ENCODE results near the gene TNRC6C. TPM values are rescaled to one million over a fixed set of nuclear protein-coding genes. Genes with fewer than 3 reads are reported as not detected.

Gene TNRC6C
- total RNA-seq, 3 donors from 2014 or later: 14.1 to 21.7 (median 21.6) TPM

DNA sequence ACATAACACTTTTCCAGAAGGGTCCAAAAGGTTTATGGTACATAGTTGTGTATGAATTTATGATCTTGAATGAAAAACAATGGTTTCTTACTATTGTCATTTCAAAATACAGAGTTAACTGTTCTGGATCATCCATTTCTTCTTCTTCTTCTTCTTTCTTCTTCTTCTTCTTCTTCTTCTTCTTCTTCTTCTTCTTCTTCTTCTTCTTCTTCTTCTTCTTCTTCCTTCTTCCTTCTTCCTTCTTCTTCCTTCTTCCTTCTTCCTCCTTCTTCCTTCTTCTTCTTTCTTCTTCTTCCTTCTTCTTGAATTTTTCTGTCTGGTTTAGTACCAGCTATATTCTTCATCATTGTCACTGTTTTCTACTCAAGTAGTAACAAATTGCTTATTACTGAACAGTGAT lies 47.8 kb downstream of the TNRC6C start:
- DNase-seq (ENCODE audit: low spot score in 2 of 2): no peak
- TF ChIP-seq POLR2AphosphoS5 (IDR thresholded peaks at IDR 0.05) (no peak), POLR2A (IDR thresholded peaks at IDR 0.05) (no peak)
- TF ChIP-seq, protein P1, sequence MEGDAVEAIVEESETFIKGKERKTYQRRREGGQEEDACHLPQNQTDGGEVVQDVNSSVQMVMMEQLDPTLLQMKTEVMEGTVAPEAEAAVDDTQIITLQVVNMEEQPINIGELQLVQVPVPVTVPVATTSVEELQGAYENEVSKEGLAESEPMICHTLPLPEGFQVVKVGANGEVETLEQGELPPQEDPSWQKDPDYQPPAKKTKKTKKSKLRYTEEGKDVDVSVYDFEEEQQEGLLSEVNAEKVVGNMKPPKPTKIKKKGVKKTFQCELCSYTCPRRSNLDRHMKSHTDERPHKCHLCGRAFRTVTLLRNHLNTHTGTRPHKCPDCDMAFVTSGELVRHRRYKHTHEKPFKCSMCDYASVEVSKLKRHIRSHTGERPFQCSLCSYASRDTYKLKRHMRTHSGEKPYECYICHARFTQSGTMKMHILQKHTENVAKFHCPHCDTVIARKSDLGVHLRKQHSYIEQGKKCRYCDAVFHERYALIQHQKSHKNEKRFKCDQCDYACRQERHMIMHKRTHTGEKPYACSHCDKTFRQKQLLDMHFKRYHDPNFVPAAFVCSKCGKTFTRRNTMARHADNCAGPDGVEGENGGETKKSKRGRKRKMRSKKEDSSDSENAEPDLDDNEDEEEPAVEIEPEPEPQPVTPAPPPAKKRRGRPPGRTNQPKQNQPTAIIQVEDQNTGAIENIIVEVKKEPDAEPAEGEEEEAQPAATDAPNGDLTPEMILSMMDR (IDR thresholded peaks at IDR 0.05): no peak
- no peaks in the 10 kb centered on the region for H3K27me3 ChIP-seq
- no peaks in the 10 kb centered on the region for H3K9me3 ChIP-seq
- H3K36me3 ChIP-seq: no peaks in the 10 kb centered on the region
- intact Hi-C loops (cut with DNase I; ENCODE audit: low total_unique reads): no loop called here
- H3K27ac ChIP-seq: no peak overlapping the region
- no peak overlapping the region for H3K4me3 ChIP-seq
- H3K4me1 ChIP-seq: no peaks in the 10 kb centered on the region

DNA sequence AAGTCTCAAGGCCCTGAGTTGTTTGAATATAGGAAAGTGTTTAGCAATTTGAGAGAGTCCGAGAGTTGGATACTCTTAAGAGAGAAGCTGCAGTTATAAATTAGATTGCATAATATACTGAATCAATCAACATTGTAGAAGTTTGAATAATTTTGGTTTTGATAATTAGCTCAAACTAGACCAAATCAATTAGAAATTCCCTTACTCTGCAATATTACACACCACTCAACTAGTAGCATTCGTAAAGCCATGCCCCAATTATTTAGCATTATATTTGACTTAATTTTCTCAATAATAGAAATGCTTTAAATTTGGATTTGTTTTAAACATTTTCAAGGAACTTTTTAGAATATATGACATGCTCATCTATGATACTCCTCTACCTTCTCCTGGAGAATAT lies 49.1 kb downstream of the TNRC6C start:
- Histone ChIP-seq H3K4me3 (no peak overlapping the region), H3K36me3 (no peaks in the 10 kb centered on the region), H3K9me3 (no peaks in the 10 kb centered on the region), H3K27ac (no peak overlapping the region), H3K27me3 (no peaks in the 10 kb centered on the region), H3K4me1 (no peaks in the 10 kb centered on the region)
- no peak for TF ChIP-seq POLR2A (IDR thresholded peaks at IDR 0.05)
- TF ChIP-seq POLR2AphosphoS5 (IDR thresholded peaks at IDR 0.05): no peak
- DNase-seq (ENCODE audit: low spot score in 2 of 2): no peak
- intact Hi-C loops (cut with DNase I; ENCODE audit: low total_unique reads): no loop called here

- H3K9me3 ChIP-seq: no peaks in the 10 kb centered on the region
- H3K36me3 ChIP-seq: no peaks in the 10 kb centered on the region
- intact Hi-C loops (cut with DNase I; ENCODE audit: low total_unique reads): no loop called here
- H3K4me1 ChIP-seq: no peaks in the 10 kb centered on the region
- no peak overlapping the region for H3K27ac ChIP-seq
- TF ChIP-seq POLR2A (IDR thresholded peaks at IDR 0.05) (no peak), POLR2AphosphoS5 (IDR thresholded peaks at IDR 0.05) (no peak)
- TF ChIP-seq, protein P1 (IDR thresholded peaks at IDR 0.05): no peak
- no peaks in the 10 kb centered on the region for H3K27me3 ChIP-seq
- DNase-seq (ENCODE audit: low spot score in 2 of 2): no peak
- H3K4me3 ChIP-seq: no peak overlapping the region
Observed at GRCh38 chr17:78010759-78011158, 52.3 kb downstream of the TNRC6C start.

DNA sequence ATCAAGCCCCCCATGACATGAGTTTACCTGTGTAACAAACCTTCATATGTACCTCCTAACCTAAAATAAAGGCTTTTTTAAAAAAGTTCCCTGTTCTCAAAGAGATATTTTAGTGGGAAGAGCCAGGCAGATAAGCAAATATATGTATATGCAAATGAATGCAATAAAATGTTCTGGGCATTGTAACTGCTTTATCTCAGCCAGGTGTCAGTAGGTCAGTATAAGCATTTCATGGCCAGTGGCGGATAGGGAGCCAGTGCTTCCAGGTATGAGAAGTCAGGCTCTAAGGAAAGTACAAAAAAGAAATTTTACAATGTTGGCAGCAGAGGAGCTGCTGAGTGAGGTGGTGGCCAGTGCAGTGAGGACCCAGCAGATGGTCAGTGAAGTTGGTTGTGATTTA lies 53.9 kb downstream of the TNRC6C start:
- no peak overlapping the region for H3K27ac ChIP-seq
- H3K27me3 ChIP-seq: no peaks in the 10 kb centered on the region
- H3K36me3 ChIP-seq: no peaks in the 10 kb centered on the region
- H3K4me3 ChIP-seq: no peak overlapping the region
- intact Hi-C loops (cut with DNase I; ENCODE audit: low total_unique reads): no loop called here
- TF ChIP-seq POLR2A (IDR thresholded peaks at IDR 0.05) (no peak), POLR2AphosphoS5 (IDR thresholded peaks at IDR 0.05) (no peak)
- TF ChIP-seq, protein P1 (IDR thresholded peaks at IDR 0.05): no peak
- no peaks in the 10 kb centered on the region for H3K9me3 ChIP-seq
- H3K4me1 ChIP-seq: no peaks in the 10 kb centered on the region
- no peak for DNase-seq (ENCODE audit: low spot score in 2 of 2)

- DNase-seq (ENCODE audit: low spot score in 2 of 2): peak in 1 of 2 donors; percentile 54
- Histone ChIP-seq H3K36me3 (no peaks in the 10 kb centered on the region), H3K4me3 (no peak overlapping the region), H3K4me1 (no peaks in the 10 kb centered on the region), H3K27ac (no peak overlapping the region), H3K9me3 (no peaks in the 10 kb centered on the region), H3K27me3 (no peaks in the 10 kb centered on the region)
- TF ChIP-seq POLR2AphosphoS5 (IDR thresholded peaks at IDR 0.05) (peak in 1 of 3 donors; percentile 38), POLR2A (IDR thresholded peaks at IDR 0.05) (no peak)
- TF ChIP-seq, protein P1 (IDR thresholded peaks at IDR 0.05): peak; percentile 71 to 83 (median 77)
- intact Hi-C loops (cut with DNase I; ENCODE audit: low total_unique reads): no loop called here
Observed at GRCh38 chr17:78013683-78014467, 55.4 kb downstream of the TNRC6C start.

All from breast epithelium (tissue), 4 donors.